Muscle layer of colon (tissue), 2 donors: ENCODE data around the gene PSMF1.

Experiments
- H3K27ac ChIP-seq: one replicate; pipeline ENCODE4 v1.7.0; 2013; ENCODE audit warnings: low read depth, mild to moderate bottlenecking, low read length, moderate library complexity
- H3K27me3 ChIP-seq, 2 donors: one replicate each; pipeline ENCODE4 v1.7.0; 2013; ENCODE audit warnings: low read length in 2 of 2, mild to moderate bottlenecking in 2 of 2; ENCODE audit not compliant: insufficient read depth in 2 of 2, control insufficient read depth in 1 of 2
- H3K36me3 ChIP-seq: one replicate; pipeline ENCODE4 v1.7.0; 2013; ENCODE audit warnings: mild to moderate bottlenecking, low read length; ENCODE audit not compliant: insufficient read depth
- H3K4me1 ChIP-seq: one replicate; pipeline ENCODE4 v1.7.0; 2013; ENCODE audit warnings: mild to moderate bottlenecking, low read length; ENCODE audit not compliant: insufficient read depth
- H3K4me3 ChIP-seq, 2 donors: one replicate each; pipeline ENCODE4 v1.7.0; 2013; ENCODE audit warnings: low read length in 2 of 2, low read depth in 1 of 2, mild to moderate bottlenecking in 1 of 2, moderate library complexity in 1 of 2
- H3K9ac ChIP-seq: one replicate; pipeline ENCODE4 v1.7.0; 2013; ENCODE audit warnings: low read length
- H3K9me3 ChIP-seq: one replicate; pipeline ENCODE4 v1.7.0; 2013; ENCODE audit warnings: mild to moderate bottlenecking, low read length
- donor health status: abdominal sarcoma.
- donor health status: Adenocarcinoma of cecum.

The PSMF1 gene

DNA sequence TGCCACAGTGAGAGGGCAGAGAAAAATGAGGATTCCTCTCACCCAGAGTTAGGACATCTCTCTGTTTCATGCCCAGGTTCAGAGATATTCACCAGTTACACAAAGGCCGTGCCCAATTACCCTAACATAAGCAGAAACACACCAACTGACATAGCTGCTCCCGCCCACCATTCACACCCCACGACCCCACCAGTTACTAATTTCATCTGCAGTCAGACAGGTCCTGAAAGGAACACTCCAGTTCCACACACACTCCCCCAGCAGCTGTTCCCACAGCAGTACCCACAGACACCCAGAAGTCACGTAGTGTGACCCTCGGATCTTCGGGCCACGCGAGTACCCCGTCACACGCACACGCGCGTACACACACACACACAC is 65.8 kb downstream of the PSMF1 start:
- Histone ChIP-seq H3K4me3 (no peak overlapping the region), H3K9me3 (no peaks in the 10 kb centered on the region), H3K27ac (no peak overlapping the region), H3K36me3 (no peaks in the 10 kb centered on the region), H3K27me3 (peaks cover 3 to 24% of the 10 kb centered on the region in 2 donors), H3K4me1 (no peaks in the 10 kb centered on the region), H3K9ac (no peak overlapping the region)

DNA sequence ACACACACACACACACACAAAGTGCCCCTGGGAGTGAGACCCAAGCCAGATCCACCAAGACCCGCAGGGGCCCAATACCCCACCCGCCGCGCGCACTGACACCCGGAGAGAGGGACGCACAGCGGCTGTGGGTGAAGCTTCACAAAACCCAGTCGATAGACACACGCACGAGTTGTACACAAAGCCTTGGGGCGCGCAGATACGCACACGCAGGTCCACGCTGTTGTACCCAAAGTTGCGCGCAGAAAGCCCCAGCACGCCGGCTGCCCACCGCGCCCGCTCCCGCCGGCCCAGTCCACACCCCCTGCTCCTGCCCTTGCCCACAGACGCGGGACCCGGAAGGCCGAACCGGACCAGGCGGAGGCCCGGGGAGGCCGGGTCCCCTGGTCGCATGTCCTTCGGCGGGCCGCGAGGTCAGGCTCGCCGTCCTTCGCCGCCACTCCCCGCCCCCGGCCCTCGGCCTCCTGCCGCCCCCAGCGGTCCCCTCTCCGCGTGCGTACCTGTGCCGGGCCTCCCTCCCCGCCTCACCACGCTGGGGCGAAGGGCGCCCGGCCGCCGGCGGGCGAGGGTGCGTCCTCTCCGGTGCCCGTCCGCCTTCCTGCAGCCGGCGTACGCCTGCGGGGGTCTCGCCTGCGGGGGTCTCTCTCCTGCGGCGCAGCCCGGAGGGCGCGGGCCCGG is 66.4 kb downstream of the PSMF1 start, which contains the start of gene TMEM74B:
TSS of gene TMEM74B (minus strand) at position 344 of the 678 bp plus-strand sequence. CDS start 1,180 bp downstream, outside the sequence.
- H3K4me1 ChIP-seq: no peaks in the 10 kb centered on the region
- H3K36me3 ChIP-seq: no peaks in the 10 kb centered on the region
- no peak within 1 kb of the TSS for H3K27ac ChIP-seq
- no peak within 1 kb of the TSS for H3K9ac ChIP-seq
- no peaks in the 10 kb centered on the region for H3K9me3 ChIP-seq
- peak within 1 kb of the TSS in 1 of 2 donors; percentile 32 for H3K4me3 ChIP-seq
- H3K27me3 ChIP-seq: peaks cover 3 to 24% of the 10 kb centered on the region in 2 donors

DNA sequence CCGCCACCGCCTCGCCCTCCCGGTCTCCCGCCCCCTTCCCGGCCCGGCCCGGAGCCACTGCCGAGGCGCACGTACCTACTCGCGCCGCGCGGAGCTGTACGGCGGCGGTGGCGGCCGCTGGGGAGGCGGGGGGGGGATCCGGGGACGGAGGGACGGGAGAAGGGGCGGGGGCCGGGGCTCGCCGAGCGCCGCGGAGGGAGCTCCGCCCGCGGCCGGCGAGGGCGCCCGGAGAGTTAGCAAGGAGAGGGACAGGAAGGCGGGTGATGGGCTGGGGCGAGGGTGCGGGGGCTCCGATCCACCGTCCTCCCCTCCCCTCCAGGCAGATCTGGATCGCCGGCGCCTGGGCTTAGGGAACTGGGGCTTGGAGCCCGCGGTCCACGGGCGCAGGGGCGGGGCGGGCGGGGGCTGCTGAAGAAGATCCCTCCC is 66.9 kb downstream of the PSMF1 start:
- Histone ChIP-seq H3K9me3 (no peaks in the 10 kb centered on the region), H3K9ac (no peak overlapping the region), H3K27ac (no peak overlapping the region), H3K36me3 (no peaks in the 10 kb centered on the region), H3K4me1 (no peaks in the 10 kb centered on the region), H3K27me3 (peaks cover 3 to 24% of the 10 kb centered on the region in 2 donors), H3K4me3 (peak overlapping the region in 1 of 2 donors; percentile 32)

DNA sequence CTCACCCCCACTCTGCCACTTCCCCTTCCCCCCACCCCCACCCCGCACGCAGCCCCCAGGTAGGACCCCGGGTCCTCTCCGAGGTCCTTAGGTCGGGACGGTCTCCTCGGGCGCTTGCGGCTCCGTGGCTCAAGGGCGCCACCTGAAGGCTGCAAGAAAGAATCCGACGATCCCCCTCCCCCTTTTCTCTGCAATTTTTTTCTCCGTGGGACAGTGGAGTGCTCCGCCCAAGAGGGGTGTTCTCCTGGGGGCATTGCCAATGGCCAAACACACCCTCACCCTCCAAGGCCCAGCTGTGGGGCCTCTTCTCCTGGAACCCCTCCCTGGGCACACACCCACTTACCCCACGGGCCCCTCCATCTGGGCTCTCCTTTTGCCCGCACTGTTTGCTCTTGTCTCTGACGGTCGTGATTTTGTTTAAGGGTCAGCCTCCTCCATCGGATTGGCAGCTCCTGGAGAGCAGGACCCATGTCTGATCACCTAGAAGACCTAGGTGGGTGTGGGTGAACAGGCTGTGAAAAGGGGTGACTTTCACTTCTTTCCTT is 67.5 kb downstream of the PSMF1 start:
- Histone ChIP-seq H3K27me3 (peaks cover 3 to 24% of the 10 kb centered on the region in 2 donors), H3K27ac (no peak overlapping the region), H3K4me1 (no peaks in the 10 kb centered on the region), H3K9me3 (no peaks in the 10 kb centered on the region), H3K9ac (no peak overlapping the region), H3K4me3 (no peak overlapping the region), H3K36me3 (no peaks in the 10 kb centered on the region)

DNA sequence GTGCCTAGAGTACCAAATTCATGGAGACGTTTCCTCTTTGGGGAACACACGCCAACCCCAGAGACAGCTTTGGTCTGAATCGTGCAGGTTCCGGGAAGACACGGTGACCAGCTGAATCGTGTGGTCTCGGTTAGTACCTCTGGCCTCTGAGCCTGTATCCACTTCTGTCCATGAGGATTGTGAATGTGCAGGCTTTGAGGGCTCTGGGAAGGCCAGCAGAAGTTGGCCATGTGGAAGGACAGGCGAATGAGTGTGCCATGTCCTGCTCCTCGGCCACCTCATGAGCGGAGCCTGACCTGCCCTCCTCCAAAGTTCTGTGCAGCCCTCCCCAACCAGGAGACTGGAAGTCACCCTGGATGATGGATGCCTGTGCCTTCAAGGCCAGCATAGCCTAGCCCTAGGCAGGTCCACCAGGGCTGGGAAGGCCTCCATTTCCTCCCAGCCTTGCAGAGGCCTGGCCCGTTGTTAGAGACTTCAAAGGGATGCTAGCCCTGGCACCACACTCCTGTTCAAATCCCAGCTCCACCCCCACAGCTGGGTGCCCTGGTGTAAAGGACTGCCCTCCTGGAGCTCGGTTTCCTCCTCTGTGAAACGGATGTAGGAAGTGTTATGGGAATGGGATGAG is 68.1 kb downstream of the PSMF1 start:
- no peak overlapping the region for H3K27ac ChIP-seq

DNA sequence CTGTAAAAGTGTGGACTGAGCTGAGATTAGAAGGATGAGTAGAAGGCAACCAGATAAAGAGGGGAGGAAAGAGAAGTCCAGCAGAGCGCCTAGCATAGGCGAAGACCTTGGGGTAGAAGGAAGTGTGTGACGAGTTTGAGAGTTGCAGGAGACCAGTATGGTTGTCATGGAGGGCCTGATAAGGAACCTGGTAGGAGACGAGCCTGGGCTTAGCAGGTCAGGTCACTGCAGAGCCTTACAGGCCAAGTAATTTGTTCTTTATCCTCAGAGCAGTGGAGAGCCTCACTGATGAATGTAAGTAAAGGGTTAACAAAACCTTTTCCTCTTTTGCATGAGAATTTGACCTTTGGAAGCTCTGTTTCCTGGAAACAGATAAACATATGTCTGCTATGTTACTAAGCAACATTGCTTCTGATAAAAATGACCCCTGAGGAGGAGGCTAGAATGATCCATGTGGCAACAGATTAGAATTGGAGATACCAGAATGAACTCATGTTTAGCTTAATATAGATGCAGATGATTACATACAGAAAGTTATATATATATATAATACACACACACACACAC is 69.3 kb downstream of the PSMF1 start:
- Histone ChIP-seq H3K27ac (no peak overlapping the region), H3K27me3 (peaks cover 3 to 24% of the 10 kb centered on the region in 2 donors), H3K4me1 (no peaks in the 10 kb centered on the region), H3K4me3 (no peak overlapping the region), H3K9ac (no peak overlapping the region), H3K9me3 (no peaks in the 10 kb centered on the region), H3K36me3 (no peaks in the 10 kb centered on the region)

More for the DNA sequence above, 68.1 kb downstream of the PSMF1 start:
- Histone ChIP-seq H3K36me3 (no peaks in the 10 kb centered on the region), H3K9ac (no peak overlapping the region), H3K27me3 (peaks cover 3 to 24% of the 10 kb centered on the region in 2 donors), H3K4me3 (no peak overlapping the region), H3K9me3 (no peaks in the 10 kb centered on the region), H3K4me1 (no peaks in the 10 kb centered on the region)

DNA sequence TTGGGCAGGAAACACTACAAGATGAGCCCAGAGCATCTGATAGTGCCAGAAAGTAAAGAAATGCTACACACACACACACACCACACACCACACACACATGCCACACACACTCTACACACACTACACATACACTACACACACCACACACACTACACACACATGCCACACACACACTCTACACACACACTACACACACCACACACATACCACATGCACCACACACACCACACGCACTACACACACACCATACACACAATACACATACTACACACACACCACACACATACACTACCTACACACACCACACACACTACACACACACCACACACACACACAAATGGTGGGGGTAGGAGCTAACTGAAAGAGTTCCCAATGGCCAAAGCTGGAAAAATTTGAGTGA is 69.9 kb downstream of the PSMF1 start:
- Histone ChIP-seq H3K27me3 (peaks cover 3 to 24% of the 10 kb centered on the region in 2 donors), H3K27ac (no peak overlapping the region), H3K9me3 (no peaks in the 10 kb centered on the region), H3K9ac (no peak overlapping the region), H3K4me3 (no peak overlapping the region), H3K4me1 (no peaks in the 10 kb centered on the region), H3K36me3 (no peaks in the 10 kb centered on the region)

DNA sequence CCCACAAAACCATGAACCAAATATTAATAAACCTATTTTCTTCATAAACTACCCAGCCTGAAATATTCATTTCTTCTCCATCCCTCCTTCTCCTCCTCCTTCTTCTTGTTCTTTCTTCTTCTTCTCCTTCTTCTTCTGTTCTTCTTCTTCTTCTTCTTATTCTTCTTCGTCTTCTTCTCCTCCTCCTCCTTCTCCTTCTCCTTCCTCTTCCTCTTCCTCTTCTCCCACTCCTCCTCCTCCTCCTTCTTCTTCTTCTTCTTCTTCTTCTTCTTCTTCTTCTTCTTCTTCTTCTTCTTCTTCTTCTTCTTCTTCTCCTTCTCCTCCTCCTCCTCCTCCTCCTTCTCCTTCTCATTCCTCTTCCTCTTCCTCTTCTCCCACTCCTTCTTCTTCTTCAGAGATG is 71.4 kb downstream of the PSMF1 start:
- peaks cover 3 to 14% of the 10 kb centered on the region in 2 donors for H3K27me3 ChIP-seq
- no peak overlapping the region for H3K4me3 ChIP-seq
- H3K4me1 ChIP-seq: no peaks in the 10 kb centered on the region

DNA sequence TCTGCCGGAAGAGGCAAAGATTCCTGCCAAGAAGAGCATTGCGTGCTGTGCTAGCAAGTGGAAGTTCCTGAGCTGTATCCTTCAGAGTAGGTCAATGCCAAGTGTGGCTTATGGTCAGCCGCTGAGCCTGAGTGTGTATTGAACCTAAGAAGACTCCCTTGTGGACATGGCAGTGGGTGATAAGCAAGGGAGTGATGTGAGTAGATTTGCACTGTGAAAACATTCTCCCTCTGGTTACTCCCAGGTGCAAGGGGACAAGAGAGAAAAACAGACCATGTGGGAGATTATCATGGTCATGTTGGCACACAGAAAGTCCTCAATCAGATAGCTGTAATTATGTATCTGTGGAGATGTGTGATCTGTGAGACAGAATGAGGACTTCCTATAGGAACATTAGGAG is 72.4 kb downstream of the PSMF1 start:
- H3K9me3 ChIP-seq: no peaks in the 10 kb centered on the region
- no peak overlapping the region for H3K4me3 ChIP-seq
- no peak overlapping the region for H3K9ac ChIP-seq
- H3K27me3 ChIP-seq: peaks cover 2 to 11% of the 10 kb centered on the region in 2 donors
- H3K36me3 ChIP-seq: no peaks in the 10 kb centered on the region
- H3K27ac ChIP-seq: no peak overlapping the region
- H3K4me1 ChIP-seq: no peaks in the 10 kb centered on the region

More for the DNA sequence above, 71.4 kb downstream of the PSMF1 start:
- Histone ChIP-seq H3K27ac (no peak overlapping the region), H3K9me3 (no peaks in the 10 kb centered on the region), H3K36me3 (no peaks in the 10 kb centered on the region), H3K9ac (no peak overlapping the region)

DNA sequence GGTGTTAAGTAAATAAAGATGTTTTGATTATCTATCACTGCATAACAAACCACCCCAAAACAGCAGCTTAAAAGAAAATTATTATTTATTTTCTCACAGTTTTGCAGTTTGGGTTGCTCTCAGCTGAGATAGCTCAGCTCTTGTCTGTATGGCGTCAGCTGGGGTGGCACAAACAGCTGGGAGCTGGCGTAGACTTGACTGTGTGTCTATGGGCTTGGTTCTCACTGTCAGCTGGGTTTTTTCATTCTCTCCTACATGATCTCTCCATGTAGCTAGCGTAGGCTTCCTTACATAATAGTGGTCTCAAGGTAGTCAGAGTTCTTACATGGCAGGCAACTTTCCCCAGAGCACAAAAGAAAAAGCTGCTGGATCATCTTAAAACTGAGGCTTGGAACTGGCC is 72.9 kb downstream of the PSMF1 start:
- Histone ChIP-seq H3K4me3 (no peak overlapping the region), H3K36me3 (no peaks in the 10 kb centered on the region), H3K27ac (no peak overlapping the region), H3K27me3 (peaks cover 0 to 6% of the 10 kb centered on the region in 2 donors), H3K9ac (no peak overlapping the region), H3K4me1 (no peaks in the 10 kb centered on the region), H3K9me3 (no peaks in the 10 kb centered on the region)

DNA sequence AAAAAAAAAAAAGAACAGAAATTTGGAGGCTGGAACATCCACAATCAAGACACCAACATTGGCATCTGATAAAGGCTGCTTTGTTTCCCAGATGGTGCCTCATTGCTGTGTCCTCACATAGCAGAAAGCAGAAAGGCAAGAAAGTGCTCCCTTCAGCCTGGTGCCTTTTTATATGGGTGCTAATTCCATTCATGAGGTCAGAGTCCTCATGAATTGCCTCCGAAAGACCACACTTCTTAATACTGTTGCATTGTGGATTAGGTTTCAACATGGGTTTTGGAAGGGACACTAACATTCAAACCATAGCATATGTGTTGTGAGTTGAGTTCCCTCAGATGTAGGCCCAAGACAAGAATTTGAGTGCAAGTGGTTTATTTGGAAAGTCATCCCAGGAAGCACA is 76.8 kb downstream of the PSMF1 start:
- Histone ChIP-seq H3K4me3 (no peak overlapping the region), H3K36me3 (no peaks in the 10 kb centered on the region), H3K27me3 (no peaks in the 10 kb centered on the region), H3K4me1 (no peaks in the 10 kb centered on the region), H3K9me3 (no peaks in the 10 kb centered on the region), H3K9ac (no peak overlapping the region), H3K27ac (no peak overlapping the region)
